Loucy (cell line): ENCODE results near the gene PRKN.

Experiments
- EZH2phosphoT487 ChIP-seq: fragments of 200-600 bp; IDR thresholded peaks from 2 replicates; pipeline ENCODE4 v1.6.1; 2018; ENCODE audit warnings: antibody characterized with exemption, mild to moderate bottlenecking, moderate library complexity, borderline replicate concordance
- TF ChIP-seq, protein P1 (sequence below): fragments of 200-600 bp; sonication (generic); conservative IDR thresholded peaks from 2 replicates; pipeline ENCODE4 v1.5.1; 2014; ENCODE audit warnings: mild to moderate bottlenecking, antibody characterized with exemption, low read length

GRCh38 chr6:162344646-162345010 is 382.9 kb downstream of the PRKN start:
- TF ChIP-seq, protein P1, sequence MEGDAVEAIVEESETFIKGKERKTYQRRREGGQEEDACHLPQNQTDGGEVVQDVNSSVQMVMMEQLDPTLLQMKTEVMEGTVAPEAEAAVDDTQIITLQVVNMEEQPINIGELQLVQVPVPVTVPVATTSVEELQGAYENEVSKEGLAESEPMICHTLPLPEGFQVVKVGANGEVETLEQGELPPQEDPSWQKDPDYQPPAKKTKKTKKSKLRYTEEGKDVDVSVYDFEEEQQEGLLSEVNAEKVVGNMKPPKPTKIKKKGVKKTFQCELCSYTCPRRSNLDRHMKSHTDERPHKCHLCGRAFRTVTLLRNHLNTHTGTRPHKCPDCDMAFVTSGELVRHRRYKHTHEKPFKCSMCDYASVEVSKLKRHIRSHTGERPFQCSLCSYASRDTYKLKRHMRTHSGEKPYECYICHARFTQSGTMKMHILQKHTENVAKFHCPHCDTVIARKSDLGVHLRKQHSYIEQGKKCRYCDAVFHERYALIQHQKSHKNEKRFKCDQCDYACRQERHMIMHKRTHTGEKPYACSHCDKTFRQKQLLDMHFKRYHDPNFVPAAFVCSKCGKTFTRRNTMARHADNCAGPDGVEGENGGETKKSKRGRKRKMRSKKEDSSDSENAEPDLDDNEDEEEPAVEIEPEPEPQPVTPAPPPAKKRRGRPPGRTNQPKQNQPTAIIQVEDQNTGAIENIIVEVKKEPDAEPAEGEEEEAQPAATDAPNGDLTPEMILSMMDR = no peak
- TF ChIP-seq EZH2phosphoT487 = no peak
